Omental fat pad (tissue), 4 donors: ENCODE results near the gene PYGL. TPM values are rescaled to one million over a fixed set of nuclear protein-coding genes. Genes with fewer than 3 reads are reported as not detected.
A peak's percentile ranks its signal among the peaks of the same experiment; 100 is the strongest.

Experiments used
- ATAC-seq: fragments of 150-250 bp; one replicate; pipeline ENCODE4 v1.9.1; 2016; ENCODE audit warnings: mild to moderate bottlenecking, moderate library complexity; ENCODE audit not compliant: low FRiP score
- DNase-seq: peaks from one replicate; pipeline ENCODE4 v3.0.0-alpha.2; 2019; ENCODE audit warnings: low spot score
- CTCF ChIP-seq, 3 donors: fragments of 450-650 bp; IDR thresholded peaks; one replicate each; pipeline ENCODE4 v1.5.1; 2016 to 2017; ENCODE audit warnings: antibody characterized with exemption in 3 of 3, mild to moderate bottlenecking in 3 of 3, moderate library complexity in 2 of 3
- total RNA-seq, 4 donors: library from RNA; depleted of rRNA; stranded (reverse); fragments of >200 nt; gene quantifications; one replicate each; pipeline ENCODE4 v1.1.0, GENCODE V29; 2016

The PYGL gene
- total RNA-seq, 4 donors from 2014 or later, result 91.0 to 177 (median 117) TPM

- ATAC-seq (peak; percentile 76), DNase-seq (no peak)
- no peak for TF ChIP-seq CTCF (IDR thresholded peaks at IDR 0.05)
Observed at GRCh38 chr14:50892255-50892654, 52.0 kb downstream of the PYGL start.

GRCh38 chr14:50887476-50887875, 56.8 kb downstream of the PYGL start:
- ATAC-seq (no peak), DNase-seq (no peak)
- no peak for TF ChIP-seq CTCF (IDR thresholded peaks at IDR 0.05)

GRCh38 chr14:50883827-50884197, 60.5 kb downstream of the PYGL start:
- no peak for DNase-seq

GRCh38 chr14:50882932-50883826, 61.1 kb downstream of the PYGL start:
- no peak for TF ChIP-seq CTCF (IDR thresholded peaks at IDR 0.05)
- DNase-seq (no peak), ATAC-seq (no peak)

More at GRCh38 chr14:50883827-50884197, 60.5 kb downstream of the PYGL start:
- no peak for TF ChIP-seq CTCF (IDR thresholded peaks at IDR 0.05)
- no peak for ATAC-seq

- ATAC-seq (no peak), DNase-seq (no peak)
- TF ChIP-seq CTCF (IDR thresholded peaks at IDR 0.05), result no peak
Observed at GRCh38 chr14:50875359-50876070, 68.8 kb downstream of the PYGL start.

- no peak for TF ChIP-seq CTCF (IDR thresholded peaks at IDR 0.05)
- no peak for ATAC-seq
- no peak for DNase-seq
Observed at GRCh38 chr14:50874757-50875156, 69.5 kb downstream of the PYGL start.
